Ovary (tissue), 3 donors: ENCODE measurements around the gene CCP110.

Source experiments
- CTCF ChIP-seq, 3 donors: fragments of 450-650 bp in 2 of 3; fragments of 200-600 bp in 1 of 3; IDR thresholded peaks; one replicate each; pipeline versions ENCODE4 v1.5.1 to v1.8.0; 2016 to 2022; ENCODE audit warnings: antibody characterized with exemption in 3 of 3, mild to moderate bottlenecking in 1 of 3
- EP300 ChIP-seq: sonication (generic); formaldehyde crosslinking; IDR thresholded peaks from one replicate; pipeline ENCODE4 v1.6.1; 2017; ENCODE audit warnings: antibody characterized with exemption
- POLR2A ChIP-seq: fragments of 450-650 bp; IDR thresholded peaks from one replicate; pipeline ENCODE4 v1.6.1; 2017; ENCODE audit warnings: antibody characterized with exemption, mild to moderate bottlenecking, moderate library complexity
- donor health status: DM: no; HTN: no; CAD: no.

- TF ChIP-seq POLR2A, result no peak
- no peak for TF ChIP-seq CTCF (IDR thresholded peaks at IDR 0.05)
- no peak for TF ChIP-seq EP300
These were observed 18.0 kb upstream of the CCP110 start for GRCh38 chr16:19505600-19506303.
